Spleen (tissue), 11 donors: ENCODE results near the gene ACVR1. TPM values are rescaled to one million over a fixed set of nuclear protein-coding genes. Genes with fewer than 3 reads are reported as not detected.

ENCODE experiments used
- DNase-seq: peaks from one replicate; pipeline ENCODE4 v3.0.0-alpha.2; 2020
- H3K27ac ChIP-seq, 8 donors: fragments of 200-600 bp; sonication (generic) in 7 of 8; 1 replicate in 4 of 8; 2 replicates in 4 of 8; pipeline versions ENCODE4 v1.5.0 to v1.8.0; 2016 to 2021; ENCODE audit warnings: inconsistent platforms in 4 of 8, mild to moderate bottlenecking in 4 of 8, moderate library complexity in 1 of 8
- H3K27me3 ChIP-seq, 7 donors: fragments of 200-600 bp; sonication (generic) in 6 of 7; replicated peaks in 1 of 7; 1 replicate in 4 of 7; 2 replicates in 3 of 7; pipeline versions ENCODE4 v1.5.0 to v1.8.0; 2016 to 2021; ENCODE audit warnings: inconsistent platforms in 3 of 7, mild to moderate bottlenecking in 1 of 7
- H3K36me3 ChIP-seq, 6 donors: fragments of 200-600 bp; sonication (generic) in 5 of 6; 1 replicate in 4 of 6; 2 replicates in 2 of 6; pipeline versions ENCODE4 v1.5.0 to v1.8.0; 2016 to 2021; ENCODE audit warnings: inconsistent platforms in 2 of 6
- H3K4me1 ChIP-seq, 6 donors: fragments of 200-600 bp; sonication (generic) in 5 of 6; 1 replicate in 3 of 6; 2 replicates in 3 of 6; pipeline versions ENCODE4 v1.5.0 to v1.8.0; 2016 to 2021; ENCODE audit warnings: inconsistent platforms in 3 of 6
- H3K4me3 ChIP-seq, 8 donors: fragments of 200-600 bp; sonication (generic) in 7 of 8; 1 replicate in 4 of 8; 2 replicates in 4 of 8; pipeline versions ENCODE4 v1.5.0 to v1.8.0; 2016 to 2021; ENCODE audit warnings: inconsistent platforms in 4 of 8, mild to moderate bottlenecking in 4 of 8, moderate library complexity in 2 of 8
- H3K9me3 ChIP-seq, 8 donors: fragments of 200-600 bp; sonication (generic) in 7 of 8; 1 replicate in 4 of 8; 2 replicates in 4 of 8; pipeline versions ENCODE4 v1.5.0 to v1.8.0; 2016 to 2021; ENCODE audit warnings: inconsistent platforms in 4 of 8
- POLR2A ChIP-seq, 3 donors: fragments of 450-650 bp; IDR thresholded peaks; one replicate each; pipeline ENCODE4 v1.5.1; 2017; ENCODE audit warnings: antibody characterized with exemption in 3 of 3, mild to moderate bottlenecking in 1 of 3
- POLR2AphosphoS5 ChIP-seq, 3 donors: sonication (generic); formaldehyde crosslinking; IDR thresholded peaks; one replicate each; pipeline ENCODE4 v1.5.1; 2017; ENCODE audit warnings: antibody characterized with exemption in 3 of 3
- WGBS, 5 donors: extraction: QIAGEN DNeasy Blood & Tissue Kit in 3 of 5; methylation state at CpG; one replicate each; pipeline versions ENCODE4 v1.1.5 to v1.1.7; 2013 to 2018; 5-methylcytosine and 5-hydroxymethylcytosine counted together
- intact Hi-C: fragments of 100-400 bp; cut with DNase I; formaldehyde crosslinking; loops from one replicate; pipeline ENCODE4 v1.15.0; 2023; ENCODE audit warnings: low total_unique reads
- polyA plus RNA-seq, 3 donors: library from polyadenylated mRNA; stranded (reverse); fragments of 200-250 nt; gene quantifications; one replicate each; pipeline ENCODE4 v1.2.1, GENCODE V29; 2013
- total RNA-seq, 7 donors: library from RNA; depleted of rRNA in 3 of 7; stranded (reverse); fragments of >200 nt in 3 of 7; fragmentation: NEBNext Ultra II Directional in 4 of 7; extraction: Animal tissue kit (Norgen Biotek cat#: 25700) in 4 of 7; gene quantifications; one replicate each; pipeline versions ENCODE4 v1.1.0 to v1.2.1, GENCODE V29; 2016 to 2021
- TF ChIP-seq, protein P1 (sequence below), 11 experiments: fragments of 200-600 bp in 7 of 11; fragments of 450-650 bp in 4 of 11; sonication (generic) in 4 of 11; IDR thresholded peaks in 8 of 11; conservative IDR thresholded peaks in 3 of 11; 1 replicate in 7 of 11; 2 replicates in 4 of 11; pipeline versions ENCODE4 v1.4.0 to v1.8.0; 2016 to 2021; ENCODE audit warnings: antibody characterized with exemption in 11 of 11, inconsistent platforms in 4 of 11, mild to moderate bottlenecking in 1 of 11
- donor health status: healthy with polysubstance abuse.
- donor health status: DM: no; HTN: no; CAD: no; lungs with moderate emphysema.
- donor health status: DM: no; HTN: no; CAD: no.
- donor health status: Bipolar disorder and iron deficiency.
- donor health status: healthy.
- donor health status: DM: no; HTN: no; CAD: no.
- donor health status: DM: yes; HTN: yes; CAD: no.

ACVR1 gene
- total and polyA plus RNA-seq, 10 donors, result 2.1 to 23.8 (median 13.6) TPM

DNA sequence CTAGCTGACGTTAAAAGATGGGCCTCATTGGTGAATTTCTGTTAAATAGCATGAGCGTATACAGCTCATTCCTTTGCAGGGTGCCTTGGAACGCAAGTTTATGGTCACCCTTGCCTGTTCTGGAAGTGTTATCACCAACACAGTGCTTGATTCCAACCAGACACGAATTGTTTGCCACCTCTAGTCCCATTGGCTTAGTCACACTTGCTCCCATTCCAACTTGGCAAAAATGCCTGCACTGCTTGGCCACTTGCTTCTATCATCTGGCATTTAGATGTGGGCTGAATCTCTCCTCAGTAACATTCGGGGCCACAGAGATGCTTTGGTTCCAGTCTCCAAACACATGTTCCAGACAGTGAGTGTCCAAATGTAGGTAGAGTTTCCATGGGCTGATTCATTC, 27.5 kb upstream of the ACVR1 start:
- TF ChIP-seq POLR2A (IDR thresholded peaks at IDR 0.05), result no peak
- no peak for TF ChIP-seq POLR2AphosphoS5 (IDR thresholded peaks at IDR 0.05)
- TF ChIP-seq, protein P1, sequence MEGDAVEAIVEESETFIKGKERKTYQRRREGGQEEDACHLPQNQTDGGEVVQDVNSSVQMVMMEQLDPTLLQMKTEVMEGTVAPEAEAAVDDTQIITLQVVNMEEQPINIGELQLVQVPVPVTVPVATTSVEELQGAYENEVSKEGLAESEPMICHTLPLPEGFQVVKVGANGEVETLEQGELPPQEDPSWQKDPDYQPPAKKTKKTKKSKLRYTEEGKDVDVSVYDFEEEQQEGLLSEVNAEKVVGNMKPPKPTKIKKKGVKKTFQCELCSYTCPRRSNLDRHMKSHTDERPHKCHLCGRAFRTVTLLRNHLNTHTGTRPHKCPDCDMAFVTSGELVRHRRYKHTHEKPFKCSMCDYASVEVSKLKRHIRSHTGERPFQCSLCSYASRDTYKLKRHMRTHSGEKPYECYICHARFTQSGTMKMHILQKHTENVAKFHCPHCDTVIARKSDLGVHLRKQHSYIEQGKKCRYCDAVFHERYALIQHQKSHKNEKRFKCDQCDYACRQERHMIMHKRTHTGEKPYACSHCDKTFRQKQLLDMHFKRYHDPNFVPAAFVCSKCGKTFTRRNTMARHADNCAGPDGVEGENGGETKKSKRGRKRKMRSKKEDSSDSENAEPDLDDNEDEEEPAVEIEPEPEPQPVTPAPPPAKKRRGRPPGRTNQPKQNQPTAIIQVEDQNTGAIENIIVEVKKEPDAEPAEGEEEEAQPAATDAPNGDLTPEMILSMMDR (IDR thresholded peaks at IDR 0.05 in 8 of 11, conservative IDR thresholded peaks at IDR 0.05 in 3 of 11), result no peak
- 87 to 93% (median 90%) methylated on average over 5 of the region's 5 CpGs for WGBS, 5 donors
- Histone ChIP-seq H3K27ac (no peak overlapping the region), H3K9me3 (no peaks in the 10 kb centered on the region), H3K36me3 (no peaks in the 10 kb centered on the region), H3K4me3 (no peak overlapping the region), H3K4me1 (peaks cover 0 to 17% (median under 1%) of the 10 kb centered on the region in 6 donors), H3K27me3 (no peaks in the 10 kb centered on the region)
- no peak for DNase-seq
- intact Hi-C loops, result no loop called here

DNA sequence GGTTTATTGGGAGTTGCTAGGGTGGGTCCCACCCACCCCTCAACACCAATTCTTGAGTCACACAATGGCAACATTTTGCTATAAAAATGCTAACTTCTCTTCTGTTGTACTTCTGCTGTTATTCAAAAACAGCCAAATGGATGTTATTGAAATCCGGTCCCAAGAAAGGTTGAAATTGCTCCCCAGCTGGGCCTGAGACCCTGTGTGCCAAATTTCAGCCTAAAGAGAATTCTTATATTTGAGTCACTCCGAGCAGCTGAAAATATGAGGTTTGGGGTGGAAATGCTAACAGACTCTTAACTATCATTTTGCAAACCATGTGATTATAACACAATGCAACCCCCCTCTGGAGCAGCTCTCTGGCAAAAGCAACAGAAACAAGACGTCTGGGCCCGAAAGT, 27.0 kb upstream of the ACVR1 start:
- intact Hi-C loops, result no loop called here
- no peaks in the 10 kb centered on the region for H3K9me3 ChIP-seq
- no peaks in the 10 kb centered on the region for H3K36me3 ChIP-seq
- no peak for DNase-seq
- no peak overlapping the region for H3K4me3 ChIP-seq
- TF ChIP-seq, protein P1 (IDR thresholded peaks at IDR 0.05 in 8 of 11, conservative IDR thresholded peaks at IDR 0.05 in 3 of 11), result no peak
- no peak for TF ChIP-seq POLR2A (IDR thresholded peaks at IDR 0.05)
- TF ChIP-seq POLR2AphosphoS5 (IDR thresholded peaks at IDR 0.05), result no peak
- H3K27me3 ChIP-seq, result no peaks in the 10 kb centered on the region
- WGBS, 5 donors, result 89 to 97% (median 92%) methylated on average over 4 of the region's 4 CpGs
- H3K4me1 ChIP-seq, result peaks cover 0 to 22% (median 5%) of the 10 kb centered on the region in 6 donors
- no peak overlapping the region for H3K27ac ChIP-seq

DNA sequence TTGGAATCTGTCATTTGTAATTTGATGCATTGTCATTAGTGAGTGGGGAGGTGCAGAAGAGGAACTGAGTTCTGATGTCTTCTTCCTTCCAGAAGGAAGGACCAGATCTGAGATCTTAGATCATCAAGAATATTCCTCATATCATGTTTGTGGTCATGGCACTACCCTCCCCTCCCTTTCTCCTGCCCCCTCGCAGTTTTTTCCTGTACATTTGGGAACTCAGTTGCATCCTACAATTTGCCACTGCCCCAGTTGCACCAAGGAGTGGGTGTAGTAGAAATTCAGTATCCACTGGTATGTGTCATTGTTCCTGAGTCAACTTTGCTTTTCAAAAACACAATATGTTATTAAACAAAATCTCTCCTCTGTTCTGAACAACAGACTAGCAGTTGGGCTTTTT, 26.6 kb upstream of the ACVR1 start:
- intact Hi-C loops, result no loop called here
- no peak for DNase-seq
- Histone ChIP-seq H3K27me3 (no peaks in the 10 kb centered on the region), H3K9me3 (no peaks in the 10 kb centered on the region), H3K27ac (no peak overlapping the region), H3K4me1 (peaks cover 0 to 27% (median 8%) of the 10 kb centered on the region in 6 donors), H3K36me3 (no peaks in the 10 kb centered on the region), H3K4me3 (no peak overlapping the region)
- WGBS, 5 donors, result 65 to 88% (median 69%) methylated on average over 1 of the region's 1 CpG
- TF ChIP-seq, protein P1 (IDR thresholded peaks at IDR 0.05 in 8 of 11, conservative IDR thresholded peaks at IDR 0.05 in 3 of 11), result no peak
- TF ChIP-seq POLR2A (IDR thresholded peaks at IDR 0.05), result no peak
- no peak for TF ChIP-seq POLR2AphosphoS5 (IDR thresholded peaks at IDR 0.05)

DNA sequence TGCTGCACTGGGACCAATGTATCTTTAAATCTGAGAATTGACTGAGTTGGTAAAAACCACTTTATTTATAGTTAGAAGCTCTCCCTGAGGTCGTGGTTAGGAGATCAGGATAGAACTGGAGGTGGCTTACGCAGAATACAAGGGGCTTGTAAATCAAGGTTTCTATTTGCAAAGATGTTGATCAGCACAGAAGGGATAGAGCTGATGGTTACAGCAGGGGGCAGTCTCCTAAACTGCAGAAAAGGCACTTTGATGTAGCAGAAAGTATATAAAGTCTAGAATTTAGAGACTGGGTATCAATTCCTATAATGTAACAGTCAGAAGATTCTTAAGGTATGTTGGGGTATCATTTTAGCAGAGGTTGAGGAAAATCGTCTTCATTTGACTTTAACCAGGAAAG, 25.2 kb upstream of the ACVR1 start:
- 58 to 65% (median 59%) methylated on average over 3 of the region's 3 CpGs for WGBS, 5 donors
- H3K4me3 ChIP-seq, result no peak overlapping the region
- H3K4me1 ChIP-seq, result peaks cover 0 to 37% (median 12%) of the 10 kb centered on the region in 6 donors
- no peaks in the 10 kb centered on the region for H3K9me3 ChIP-seq
- TF ChIP-seq POLR2A (IDR thresholded peaks at IDR 0.05) (no peak), POLR2AphosphoS5 (IDR thresholded peaks at IDR 0.05) (no peak)
- TF ChIP-seq, protein P1 (IDR thresholded peaks at IDR 0.05 in 8 of 11, conservative IDR thresholded peaks at IDR 0.05 in 3 of 11), result peak in 3 of 11 experiments; percentile 20 to 37 (median 32)
- no peak for DNase-seq
- intact Hi-C loops, result no loop called here
- no peaks in the 10 kb centered on the region for H3K27me3 ChIP-seq
- no peaks in the 10 kb centered on the region for H3K36me3 ChIP-seq
- no peak overlapping the region for H3K27ac ChIP-seq
